ENCODE results near the gene SHLD1.

The SHLD1 gene

DNA sequence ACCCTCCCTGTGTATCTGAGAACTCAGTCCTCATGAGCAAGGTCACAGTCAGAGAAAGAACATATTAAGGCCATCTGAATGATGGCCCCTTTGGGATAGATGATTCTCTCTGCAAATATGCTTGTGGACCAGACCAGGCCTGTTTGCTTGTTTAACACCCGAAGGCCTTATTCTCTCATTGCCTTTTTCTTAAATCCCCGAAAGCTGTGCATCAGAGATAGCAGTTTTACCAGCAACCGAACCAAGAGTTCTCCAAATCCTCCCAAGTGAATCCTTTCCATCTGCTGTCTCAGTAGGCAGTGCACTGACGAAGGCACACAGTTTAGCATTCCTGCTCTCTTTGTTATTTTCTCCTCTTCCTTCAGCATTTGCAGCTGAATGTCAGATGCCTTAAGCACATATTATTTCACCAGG lies 120.4 kb downstream of the SHLD1 start:
- Histone ChIP-seq H2AFZ (ENCODE audit: low read depth, low read length, severe bottlenecking) (no peak overlapping the region), H3K9ac (ENCODE audit: low read length) (no peak overlapping the region), H3K9me3 (ENCODE audit: insufficient read depth, low read length) (no peaks in the 10 kb centered on the region), H3K27ac (ENCODE audit: low read depth, low read length) (no peak overlapping the region), H3F3A (ENCODE audit: insufficient read depth) (no peaks in the 10 kb centered on the region), H3K79me2 (ENCODE audit: insufficient read depth, low read length) (no peaks in the 10 kb centered on the region), H4K20me1 (ENCODE audit: low read depth, low read length) (no peaks in the 10 kb centered on the region), H3K36me3 (ENCODE audit: low read length) (no peaks in the 10 kb centered on the region), H3K27me3 (ENCODE audit: low read length) (no peaks in the 10 kb centered on the region), H3K9me2 (replicated peaks; ENCODE audit: insufficient read depth, low read length) (no peaks in the 10 kb centered on the region), H3K4me2 (ENCODE audit: low read depth, low read length, poor library complexity, severe bottlenecking) (no peak overlapping the region), H3K4me3 (ENCODE audit: insufficient read depth, low read length, poor library complexity, severe bottlenecking) (no peak overlapping the region)
- no peak for TF ChIP-seq EZH2phosphoT487 (conservative IDR thresholded peaks at IDR 0.05; ENCODE audit: low read length)
- TF ChIP-seq, protein P1, sequence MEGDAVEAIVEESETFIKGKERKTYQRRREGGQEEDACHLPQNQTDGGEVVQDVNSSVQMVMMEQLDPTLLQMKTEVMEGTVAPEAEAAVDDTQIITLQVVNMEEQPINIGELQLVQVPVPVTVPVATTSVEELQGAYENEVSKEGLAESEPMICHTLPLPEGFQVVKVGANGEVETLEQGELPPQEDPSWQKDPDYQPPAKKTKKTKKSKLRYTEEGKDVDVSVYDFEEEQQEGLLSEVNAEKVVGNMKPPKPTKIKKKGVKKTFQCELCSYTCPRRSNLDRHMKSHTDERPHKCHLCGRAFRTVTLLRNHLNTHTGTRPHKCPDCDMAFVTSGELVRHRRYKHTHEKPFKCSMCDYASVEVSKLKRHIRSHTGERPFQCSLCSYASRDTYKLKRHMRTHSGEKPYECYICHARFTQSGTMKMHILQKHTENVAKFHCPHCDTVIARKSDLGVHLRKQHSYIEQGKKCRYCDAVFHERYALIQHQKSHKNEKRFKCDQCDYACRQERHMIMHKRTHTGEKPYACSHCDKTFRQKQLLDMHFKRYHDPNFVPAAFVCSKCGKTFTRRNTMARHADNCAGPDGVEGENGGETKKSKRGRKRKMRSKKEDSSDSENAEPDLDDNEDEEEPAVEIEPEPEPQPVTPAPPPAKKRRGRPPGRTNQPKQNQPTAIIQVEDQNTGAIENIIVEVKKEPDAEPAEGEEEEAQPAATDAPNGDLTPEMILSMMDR (IDR thresholded peaks at IDR 0.05; ENCODE audit: insufficient read depth, low read length, poor library complexity, severe bottlenecking) = no peak

DNA sequence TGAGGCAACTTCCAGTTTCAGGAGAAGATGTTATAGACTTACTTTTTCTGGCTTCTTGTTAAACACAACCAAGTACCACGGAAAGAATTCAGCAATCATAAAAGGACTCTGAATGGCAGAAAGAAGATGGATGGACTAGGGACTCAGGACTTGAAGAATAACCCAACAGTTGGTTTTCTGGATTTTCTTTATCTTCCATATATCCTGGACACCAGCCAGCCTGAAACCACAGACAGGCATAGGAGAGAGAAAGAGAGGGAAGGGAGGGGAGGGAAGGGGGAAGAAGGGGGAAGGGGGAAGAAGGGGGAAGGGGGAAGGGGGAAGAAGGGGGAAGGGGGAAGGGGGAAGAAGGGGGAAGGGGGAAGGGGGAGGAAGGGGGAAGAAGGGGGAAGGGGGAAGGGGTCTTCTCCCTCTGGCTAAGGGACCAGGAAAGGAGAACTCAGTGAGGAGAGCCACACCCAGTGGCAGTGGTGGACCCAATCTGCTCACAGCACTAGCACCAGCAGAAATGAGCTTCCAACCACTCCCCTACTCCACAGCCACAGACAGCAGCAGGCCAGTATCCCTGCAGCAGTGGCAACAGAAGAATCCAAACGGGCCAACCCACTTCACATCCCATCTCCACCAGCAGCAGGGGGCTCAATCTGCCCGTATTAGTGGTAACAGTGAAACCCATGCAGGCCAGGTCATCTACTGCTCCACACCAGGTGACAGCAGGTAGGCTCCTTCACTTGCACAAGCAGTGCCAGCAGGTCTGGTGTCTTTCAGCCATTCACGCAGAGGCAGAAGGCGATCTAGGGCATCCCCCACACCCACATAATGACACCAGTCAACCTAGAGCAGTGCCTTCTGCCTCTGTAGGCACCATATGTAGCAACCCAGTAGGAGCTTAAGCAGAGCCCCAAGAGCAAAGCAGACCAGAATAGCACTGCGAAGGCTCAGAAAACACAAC lies 121.5 kb downstream of the SHLD1 start:
- H3F3A ChIP-seq (ENCODE audit: insufficient read depth) = no peaks in the 10 kb centered on the region
- no peak for TF ChIP-seq EZH2phosphoT487 (conservative IDR thresholded peaks at IDR 0.05; ENCODE audit: low read length)
- TF ChIP-seq, protein P1 (IDR thresholded peaks at IDR 0.05; ENCODE audit: insufficient read depth, low read length, poor library complexity, severe bottlenecking) = no peak
- no peaks in the 10 kb centered on the region for H3K79me2 ChIP-seq (ENCODE audit: insufficient read depth, low read length)
- H3K4me3 ChIP-seq (ENCODE audit: insufficient read depth, low read length, poor library complexity, severe bottlenecking) = no peak overlapping the region
- H3K9ac ChIP-seq (ENCODE audit: low read length) = no peak overlapping the region
- H3K27me3 ChIP-seq (ENCODE audit: low read length) = no peaks in the 10 kb centered on the region
- no peaks in the 10 kb centered on the region for H3K9me2 ChIP-seq (replicated peaks; ENCODE audit: insufficient read depth, low read length)
- H4K20me1 ChIP-seq (ENCODE audit: low read depth, low read length) = no peaks in the 10 kb centered on the region
- H3K4me2 ChIP-seq (ENCODE audit: low read depth, low read length, poor library complexity, severe bottlenecking) = no peak overlapping the region
- H3K9me3 ChIP-seq (ENCODE audit: insufficient read depth, low read length) = no peaks in the 10 kb centered on the region
- H3K36me3 ChIP-seq (ENCODE audit: low read length) = no peaks in the 10 kb centered on the region
- no peak overlapping the region for H3K27ac ChIP-seq (ENCODE audit: low read depth, low read length)
- no peak overlapping the region for H2AFZ ChIP-seq (ENCODE audit: low read depth, low read length, severe bottlenecking)

DNA sequence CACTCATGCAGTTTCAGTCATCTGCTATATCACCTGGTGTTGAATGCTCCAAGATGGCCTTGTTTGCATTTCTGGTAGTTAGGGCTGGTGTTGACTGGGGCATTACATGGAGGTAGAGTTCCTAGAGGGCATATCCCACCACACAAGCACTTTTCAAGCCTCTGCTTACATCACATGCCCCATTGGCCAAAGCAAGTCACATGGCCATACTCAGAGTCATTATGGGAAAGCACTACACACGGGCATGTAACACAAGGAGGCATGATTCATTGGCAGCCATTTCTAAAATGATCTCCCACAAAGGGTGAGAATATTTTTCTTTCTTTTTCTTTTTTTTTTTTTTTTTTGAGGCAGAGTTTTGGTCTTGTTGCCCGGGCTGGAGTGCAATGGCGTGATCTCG lies 126.9 kb downstream of the SHLD1 start:
- Histone ChIP-seq H3K9me2 (replicated peaks; ENCODE audit: insufficient read depth, low read length) (no peaks in the 10 kb centered on the region), H3F3A (ENCODE audit: insufficient read depth) (no peaks in the 10 kb centered on the region), H3K4me2 (ENCODE audit: low read depth, low read length, poor library complexity, severe bottlenecking) (no peak overlapping the region), H3K27me3 (ENCODE audit: low read length) (no peaks in the 10 kb centered on the region), H3K36me3 (ENCODE audit: low read length) (no peaks in the 10 kb centered on the region), H3K79me2 (ENCODE audit: insufficient read depth, low read length) (no peaks in the 10 kb centered on the region), H3K4me3 (ENCODE audit: insufficient read depth, low read length, poor library complexity, severe bottlenecking) (no peak overlapping the region), H2AFZ (ENCODE audit: low read depth, low read length, severe bottlenecking) (no peak overlapping the region), H3K27ac (ENCODE audit: low read depth, low read length) (no peak overlapping the region), H3K9me3 (ENCODE audit: insufficient read depth, low read length) (no peaks in the 10 kb centered on the region), H4K20me1 (ENCODE audit: low read depth, low read length) (no peaks in the 10 kb centered on the region), H3K9ac (ENCODE audit: low read length) (no peak overlapping the region)
- TF ChIP-seq, protein P1 (IDR thresholded peaks at IDR 0.05; ENCODE audit: insufficient read depth, low read length, poor library complexity, severe bottlenecking) = no peak
- TF ChIP-seq EZH2phosphoT487 (conservative IDR thresholded peaks at IDR 0.05; ENCODE audit: low read length) = no peak
